ENCODE data around the gene SCN7A. TPM values are rescaled to one million over a fixed set of nuclear protein-coding genes. Genes with fewer than 3 reads are reported as not detected.

SCN7A gene
- total RNA-seq, 1 experiment from 2014 or later = 0.17 TPM

GRCh38 chr2:166393008-166393407, 101.0 kb downstream of the SCN7A start:
- H3K4me3 Mint-ChIP-seq = no peak overlapping the region
- no peak overlapping the region for H3K27ac Mint-ChIP-seq
- CTCF ChIA-PET = no interaction called here
- no peak for TF ChIP-seq RORB (CRISPR knock-in tag; IDR thresholded peaks at IDR 0.05)
- TF ChIP-seq ETV6 (CRISPR knock-in tag; IDR thresholded peaks at IDR 0.05) = no peak
- TF ChIP-seq TCF7 (CRISPR knock-in tag; IDR thresholded peaks at IDR 0.05; ENCODE audit: low read depth) = no peak
- no peaks in the 10 kb centered on the region for H3K36me3 Mint-ChIP-seq
- no peaks in the 10 kb centered on the region for H3K4me1 Mint-ChIP-seq
- H3K27me3 Mint-ChIP-seq (ENCODE audit: low read depth) = no peaks in the 10 kb centered on the region
- POLR2A ChIA-PET = no interaction called here
- H3K9me3 Mint-ChIP-seq = no peaks in the 10 kb centered on the region
- DNase-seq (ENCODE audit: low spot score) = no peak
- no peak for ATAC-seq

GRCh38 chr2:166388481-166389070, 105.5 kb downstream of the SCN7A start:
- H3K27ac Mint-ChIP-seq = no peak overlapping the region
- no peaks in the 10 kb centered on the region for H3K36me3 Mint-ChIP-seq
- H3K4me1 Mint-ChIP-seq = no peaks in the 10 kb centered on the region

More at GRCh38 chr2:166388481-166389070, 105.5 kb downstream of the SCN7A start:
- POLR2A ChIA-PET = interaction anchor here (0.6 kb wide), 1 partner anchor 422 kb away, joined by 4 read pairs; no protein-coding TSS in a partner anchor
- no peak for TF ChIP-seq ERG (CRISPR knock-in tag; IDR thresholded peaks at IDR 0.05)
- TF ChIP-seq TEAD1 (CRISPR knock-in tag; IDR thresholded peaks at IDR 0.05) = no peak
- no peak for TF ChIP-seq RELA (CRISPR knock-in tag; IDR thresholded peaks at IDR 0.05; ENCODE audit: borderline replicate concordance)
- TF ChIP-seq ZNF219 (CRISPR knock-in tag; IDR thresholded peaks at IDR 0.05; ENCODE audit: borderline replicate concordance) = no peak
- no peak for TF ChIP-seq ESRRA (CRISPR knock-in tag; IDR thresholded peaks at IDR 0.05; ENCODE audit: borderline replicate concordance)
- TF ChIP-seq ATF3 (CRISPR knock-in tag; conservative IDR thresholded peaks at IDR 0.05) = no peak
- TF ChIP-seq CBFB (CRISPR knock-in tag; IDR thresholded peaks at IDR 0.05; ENCODE audit: low read depth) = no peak
- TF ChIP-seq ZSCAN18 (CRISPR knock-in tag; IDR thresholded peaks at IDR 0.05) = no peak
- no peak for TF ChIP-seq IRF2 (CRISPR knock-in tag; IDR thresholded peaks at IDR 0.05; ENCODE audit: borderline replicate concordance, low read depth)
- TF ChIP-seq E2F5 (CRISPR knock-in tag; IDR thresholded peaks at IDR 0.05) = no peak
- no peak for TF ChIP-seq KAT7 (CRISPR knock-in tag; IDR thresholded peaks at IDR 0.05; ENCODE audit: borderline replicate concordance)
- no peak for TF ChIP-seq ZNF138 (CRISPR knock-in tag; conservative IDR thresholded peaks at IDR 0.05)
- no peak for TF ChIP-seq ZBTB21 (CRISPR knock-in tag; IDR thresholded peaks at IDR 0.05; ENCODE audit: borderline replicate concordance)
- TF ChIP-seq USF1 (CRISPR knock-in tag; IDR thresholded peaks at IDR 0.05) = no peak
- TF ChIP-seq ZNF425 (CRISPR knock-in tag; conservative IDR thresholded peaks at IDR 0.05) = no peak
- no peak for TF ChIP-seq STAT6 (CRISPR knock-in tag; conservative IDR thresholded peaks at IDR 0.05; ENCODE audit: low read depth)
- TF ChIP-seq SOX15 (CRISPR knock-in tag; IDR thresholded peaks at IDR 0.05) = no peak
- Mint-ChIP-seq H3K27me3 (ENCODE audit: low read depth) (no peaks in the 10 kb centered on the region), H3K9me3 (no peaks in the 10 kb centered on the region), H3K4me3 (no peak overlapping the region)
- no peak for ATAC-seq
- DNase-seq (ENCODE audit: low spot score) = no peak
- CTCF ChIA-PET = interaction anchor here (2.2 kb wide), 1 partner anchor 13 kb away, joined by 8 read pairs; the partner anchor contains the start of gene SCN9A

All from WTC11 (cell line).